ENCODE measurements around the gene MAP7.

DNA sequence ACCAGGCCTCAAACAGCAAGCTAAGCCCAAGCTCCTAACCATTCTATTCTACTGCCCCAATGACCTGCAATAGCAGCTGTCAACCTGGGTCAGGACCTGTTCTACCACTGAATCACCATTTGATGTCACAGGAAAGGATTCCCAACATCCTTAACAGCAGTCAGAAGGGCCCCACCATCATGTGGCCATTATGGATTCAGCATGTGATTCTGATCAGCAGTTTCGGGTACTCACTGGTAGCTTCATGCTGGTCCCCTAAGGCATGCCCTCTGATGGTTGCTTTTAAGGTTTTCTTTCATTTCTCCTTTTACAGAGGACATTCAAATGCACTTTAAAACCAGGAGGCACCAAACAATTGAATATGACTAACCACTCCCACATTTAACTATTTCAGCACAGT lies 37.3 kb upstream of the MAP7 start:
- TF ChIP-seq POLR2A (IDR thresholded peaks at IDR 0.05; ENCODE audit: low read depth, low read length) (no peak), JUN (IDR thresholded peaks at IDR 0.05; ENCODE audit: borderline replicate concordance, insufficient read depth, insufficient read length, low read depth) (no peak), CTCF (IDR thresholded peaks at IDR 0.05; ENCODE audit: extremely low read depth in 1 of 2, insufficient read depth in 1 of 2, low read depth in 1 of 2, low read length in 2 of 2) (no peak), POLR2AphosphoS5 (IDR thresholded peaks at IDR 0.05; ENCODE audit: insufficient read depth, low read depth, low read length) (no peak), EZH2 (IDR thresholded peaks at IDR 0.05; ENCODE audit: borderline replicate concordance, low read depth, low read length, severe bottlenecking) (no peak), MAX (IDR thresholded peaks at IDR 0.05; ENCODE audit: insufficient read depth, insufficient read length) (no peak), MYC (IDR thresholded peaks at IDR 0.05; ENCODE audit: low read depth, low read length) (no peak)
